GM12892 (cell line): ENCODE data around the gene ADGRA3.

Experiments
- POLR2A ChIP-seq: IDR thresholded peaks from 2 replicates; pipeline ENCODE4 v1.6.1; 2011; ENCODE audit warnings: low read depth, low read length, control low read depth
- POLR2AphosphoS5 ChIP-seq: IDR thresholded peaks from 2 replicates; pipeline ENCODE4 v1.6.1; 2011; ENCODE audit warnings: low read depth, low read length, control low read depth

- TF ChIP-seq POLR2A (no peak), POLR2AphosphoS5 (no peak)
Measured at GRCh38 chr4:22427675-22428074, 88.2 kb downstream of the ADGRA3 start.
